ENCODE data around the gene FDX1.

The FDX1 gene

DNA sequence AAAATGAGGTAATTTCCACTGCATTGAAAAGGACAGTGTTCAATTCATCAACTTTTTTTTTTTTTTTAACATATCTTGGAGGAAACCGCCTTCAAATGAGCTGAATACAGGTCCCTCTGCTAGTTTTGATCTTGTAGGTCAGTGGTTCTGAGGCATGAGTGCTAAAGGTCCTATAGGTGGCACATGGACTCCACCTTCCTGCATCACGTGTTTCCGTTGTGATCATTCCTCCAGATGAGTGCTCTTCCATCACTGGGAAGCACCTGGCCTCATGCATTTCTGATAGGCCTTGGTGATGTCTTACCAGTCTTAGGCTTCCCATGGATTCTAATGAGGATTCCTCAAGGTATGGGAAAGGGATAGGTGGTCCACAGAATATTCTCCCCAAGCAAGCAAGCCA lies 37.8 kb downstream of the FDX1 start:
- DNase-seq (ENCODE audit: low read depth in 2 of 2): no peak

DNA sequence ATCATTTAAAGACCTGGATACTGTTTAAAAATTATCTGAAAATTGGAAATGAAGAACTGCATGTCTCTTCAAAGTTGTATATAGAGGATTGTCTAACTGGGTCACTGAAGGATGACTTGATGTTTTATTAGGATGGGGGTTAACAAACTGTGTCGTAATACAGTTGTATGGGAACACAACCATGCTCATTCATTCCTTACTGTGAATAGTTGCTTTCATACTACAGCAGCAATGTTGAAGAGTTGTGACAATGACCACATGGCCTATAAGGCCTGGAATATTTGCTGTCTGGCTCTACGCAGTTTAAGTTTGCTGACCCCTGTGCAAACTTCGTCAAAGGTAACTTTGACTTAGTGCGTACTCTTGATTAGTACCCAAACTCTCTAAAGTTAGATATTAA lies 38.4 kb downstream of the FDX1 start:
- no peak for DNase-seq (ENCODE audit: low read depth in 2 of 2)

DNA sequence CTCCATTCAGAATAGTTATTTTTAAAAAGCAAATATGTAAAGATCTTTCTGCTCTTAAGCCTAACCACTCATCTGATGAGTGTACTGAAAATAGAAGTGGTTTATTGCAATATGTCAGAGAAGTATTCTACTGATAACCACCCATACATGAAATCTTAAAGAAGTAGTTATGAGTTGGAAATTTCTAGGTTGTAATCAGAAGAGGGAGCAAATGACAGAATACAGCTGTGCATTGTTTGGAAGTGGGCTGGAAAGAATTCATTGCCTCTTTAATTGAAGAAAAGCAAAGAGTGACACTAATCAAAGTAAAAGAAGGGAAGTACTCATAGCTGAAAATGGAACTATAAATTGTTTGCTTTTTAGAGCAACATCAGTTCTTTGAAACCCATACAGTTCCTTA lies 39.4 kb downstream of the FDX1 start:
- DNase-seq (ENCODE audit: low read depth in 2 of 2): no peak

DNA sequence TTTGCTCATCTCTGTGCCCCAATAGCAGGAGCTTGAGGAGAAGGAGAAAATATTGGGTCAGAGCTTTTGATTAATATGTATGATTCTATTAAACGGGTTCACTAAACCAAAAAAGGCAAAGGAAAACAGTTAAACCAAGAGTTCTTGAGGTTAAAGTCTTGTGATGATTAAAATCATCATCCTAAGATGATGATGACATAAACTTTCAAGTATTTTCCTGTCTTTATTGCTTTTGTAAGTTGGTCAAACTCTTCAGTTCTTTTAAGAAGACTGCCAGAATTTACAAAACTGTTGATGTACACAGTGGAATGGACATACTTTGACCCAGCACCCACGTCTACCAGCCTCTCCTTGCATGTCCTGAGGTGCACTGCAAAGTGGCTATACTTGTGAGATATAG lies 41.0 kb downstream of the FDX1 start:
- no peak for DNase-seq (ENCODE audit: low read depth in 2 of 2)

DNA sequence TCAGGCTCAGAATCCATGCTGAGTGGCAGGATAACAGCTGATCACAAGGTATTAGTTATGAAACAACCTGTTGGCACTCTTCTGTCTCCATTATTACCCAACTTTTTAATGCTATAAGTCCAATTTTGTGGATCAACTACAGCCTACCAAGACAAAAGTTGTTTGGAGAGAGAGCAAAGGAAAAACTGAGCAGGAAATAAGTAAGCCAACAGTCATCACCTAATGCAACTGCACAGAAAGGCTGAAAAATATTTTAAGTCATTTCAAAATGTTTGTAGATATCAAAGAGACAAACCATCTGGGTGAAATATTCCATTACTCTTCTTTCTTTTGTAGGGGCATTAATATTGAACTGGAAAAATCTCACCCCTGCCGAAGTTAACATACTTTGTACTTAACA lies 41.6 kb downstream of the FDX1 start:
- DNase-seq (ENCODE audit: low read depth in 2 of 2): no peak

DNA sequence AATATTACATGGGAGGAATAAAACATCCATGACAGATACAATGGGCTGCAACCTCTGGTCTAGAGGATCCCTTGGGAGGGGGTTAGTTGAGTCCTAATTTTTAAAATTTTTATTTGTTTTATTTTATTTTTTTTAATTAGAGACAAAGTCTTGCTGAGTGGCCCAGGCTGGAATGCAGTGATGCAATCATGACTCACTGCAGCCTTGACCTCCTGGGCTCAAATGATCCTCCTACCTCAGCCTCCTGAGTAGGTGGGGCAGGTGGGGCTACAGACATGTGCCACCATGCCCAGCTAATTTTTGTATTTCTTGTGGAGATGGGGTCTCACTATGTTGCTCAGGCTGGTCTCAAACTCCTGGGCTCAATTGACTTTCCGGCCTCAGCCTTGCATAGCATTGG lies 43.1 kb downstream of the FDX1 start:
- DNase-seq (ENCODE audit: low read depth in 2 of 2): no peak

DNA sequence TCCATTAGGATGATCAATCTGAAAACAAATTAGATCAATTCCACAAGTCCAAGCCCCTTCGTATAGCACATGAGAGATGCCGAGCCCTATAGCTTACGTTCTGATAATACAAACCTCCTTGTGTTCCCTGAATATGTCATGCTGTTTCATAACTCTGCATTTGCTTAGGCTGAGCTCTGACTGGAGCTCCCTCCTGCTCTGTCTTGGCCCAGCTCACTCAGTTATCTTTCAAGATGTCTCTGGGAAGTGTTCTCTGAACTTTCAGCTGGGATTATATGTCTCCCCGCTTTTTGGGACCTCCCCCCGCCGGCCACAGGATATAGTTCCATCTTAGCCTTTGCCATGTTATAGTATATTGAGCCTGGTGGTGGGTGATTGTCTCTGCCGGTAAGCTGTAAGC lies 44.0 kb downstream of the FDX1 start:
- no peak for DNase-seq (ENCODE audit: low read depth in 2 of 2)

DNA sequence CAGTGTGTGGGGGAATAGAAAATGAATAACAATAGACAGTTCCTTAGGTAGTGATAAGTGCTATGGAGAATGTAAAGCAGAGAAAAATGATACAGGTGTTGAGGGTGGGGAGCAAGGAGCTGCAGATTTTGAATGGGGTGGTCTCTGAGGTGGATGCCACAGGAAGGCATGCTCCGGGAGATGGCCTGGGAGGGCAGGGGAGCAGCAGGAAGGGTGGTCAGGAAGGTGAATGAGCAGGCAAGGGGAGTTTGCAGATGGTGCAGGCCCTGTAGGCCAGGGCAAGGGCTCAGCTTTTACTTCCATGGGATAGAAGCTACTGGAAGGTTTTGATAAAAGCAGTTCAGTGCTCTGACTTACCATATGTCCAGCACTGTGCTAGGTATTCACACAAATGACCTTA lies 44.8 kb downstream of the FDX1 start:
- DNase-seq (ENCODE audit: low read depth in 2 of 2): no peak

DNA sequence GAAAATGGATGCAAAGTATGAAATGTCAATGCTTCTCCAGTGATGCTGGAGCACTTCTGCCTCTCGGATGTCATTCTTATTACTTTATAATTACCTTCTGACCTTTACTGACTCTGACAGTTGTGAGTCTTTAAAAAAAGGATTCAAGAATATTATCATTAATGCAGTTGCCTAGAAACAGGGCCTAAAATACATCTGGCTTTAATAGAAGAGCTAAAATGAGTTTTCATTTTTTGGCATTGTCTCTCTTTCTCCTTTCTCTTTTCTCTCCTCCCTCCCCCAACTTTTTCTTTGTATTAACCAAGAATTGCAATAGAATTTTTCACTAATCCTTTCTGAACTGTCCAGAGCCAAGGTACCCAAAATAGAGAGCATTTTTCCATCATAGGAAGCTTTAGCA lies 45.9 kb downstream of the FDX1 start:
- no peak for DNase-seq (ENCODE audit: low read depth in 2 of 2)

DNA sequence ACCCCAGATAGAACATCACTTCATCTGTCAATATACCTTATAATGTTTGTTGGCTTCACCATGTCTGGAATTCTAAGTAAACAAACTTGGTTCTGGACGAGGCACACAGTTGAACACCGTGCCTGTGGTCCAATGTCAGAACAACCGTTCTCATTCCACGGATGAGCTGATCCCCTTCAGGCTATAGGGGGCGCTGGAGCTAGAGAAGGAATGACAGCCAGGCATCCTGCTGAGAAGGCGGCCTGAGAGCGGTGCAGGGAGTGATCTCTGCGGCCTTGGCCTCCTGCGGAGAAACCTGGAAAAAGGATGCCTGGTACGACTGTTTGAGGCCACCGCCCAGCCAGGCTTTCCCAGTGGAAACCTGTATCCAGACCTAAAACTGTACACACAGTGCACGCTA lies 48.7 kb downstream of the FDX1 start:
- DNase-seq (ENCODE audit: low read depth in 2 of 2): no peak

DNA sequence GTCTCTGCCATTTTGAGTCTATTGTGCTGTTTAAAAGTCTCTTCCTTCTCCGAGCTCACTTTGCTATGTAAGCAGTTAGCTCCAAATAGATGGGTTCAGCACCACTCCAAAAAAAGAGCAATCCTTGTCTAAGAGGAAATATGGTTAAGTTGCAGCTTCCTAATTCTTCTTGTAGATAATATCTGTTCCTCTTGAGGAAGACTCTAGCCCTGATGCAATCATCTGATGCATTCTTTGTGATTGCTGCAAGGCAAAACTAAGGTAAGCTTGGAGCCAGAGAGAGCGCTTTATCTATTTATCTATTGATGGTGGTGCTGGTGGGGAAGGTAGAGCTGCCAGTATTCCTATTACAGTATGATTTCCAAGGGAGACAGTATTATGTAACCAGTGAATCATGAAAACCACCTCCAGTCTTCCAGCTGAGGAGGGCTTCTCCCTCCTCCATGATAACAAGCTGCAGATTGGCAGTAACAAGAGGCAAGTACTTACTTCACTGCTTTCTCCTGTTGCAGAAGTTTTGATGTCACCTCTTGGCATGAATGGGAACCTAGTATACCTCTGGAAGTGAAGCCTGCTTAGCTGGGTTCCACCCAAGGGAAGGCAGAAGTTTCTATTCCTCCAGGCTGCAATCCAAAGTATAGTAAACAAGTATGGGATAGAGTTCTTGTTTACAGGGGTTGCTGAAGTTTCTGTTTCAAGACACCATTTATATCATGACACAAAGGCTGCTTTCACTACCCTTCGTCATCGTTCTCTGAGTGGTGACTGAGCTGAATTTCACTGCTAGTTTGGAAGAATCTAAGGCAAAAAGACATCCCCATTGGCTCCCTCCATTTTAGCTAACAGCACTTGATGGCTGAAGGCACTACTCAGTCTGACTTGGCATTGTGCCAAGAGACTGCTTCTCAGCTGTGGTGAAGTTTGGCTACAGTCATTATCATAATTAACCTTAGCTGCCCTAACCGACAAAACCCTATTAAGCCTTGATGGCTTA lies 49.7 kb downstream of the FDX1 start:
- DNase-seq (ENCODE audit: low read depth in 2 of 2): no peak

DNA sequence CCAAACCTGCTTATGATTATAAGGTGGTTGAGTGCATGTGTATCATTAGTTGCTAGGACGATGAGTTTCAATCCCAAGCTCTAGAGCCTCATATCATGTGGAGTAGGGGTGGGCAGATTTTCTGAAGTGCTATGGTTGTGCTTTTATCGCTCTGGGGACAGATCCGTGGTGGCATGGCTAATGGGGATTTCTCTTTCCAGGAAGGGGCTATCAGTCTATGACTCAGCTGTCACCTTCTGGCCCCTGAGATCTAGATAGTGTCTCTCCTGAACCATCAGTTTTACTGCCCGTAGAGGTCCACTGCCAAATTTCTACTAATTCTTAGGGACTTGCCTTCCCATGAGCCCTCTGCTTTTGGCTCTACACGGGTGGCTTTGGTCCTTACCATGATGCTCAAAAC lies 51.8 kb downstream of the FDX1 start:
- DNase-seq (ENCODE audit: low read depth in 2 of 2): no peak

DNA sequence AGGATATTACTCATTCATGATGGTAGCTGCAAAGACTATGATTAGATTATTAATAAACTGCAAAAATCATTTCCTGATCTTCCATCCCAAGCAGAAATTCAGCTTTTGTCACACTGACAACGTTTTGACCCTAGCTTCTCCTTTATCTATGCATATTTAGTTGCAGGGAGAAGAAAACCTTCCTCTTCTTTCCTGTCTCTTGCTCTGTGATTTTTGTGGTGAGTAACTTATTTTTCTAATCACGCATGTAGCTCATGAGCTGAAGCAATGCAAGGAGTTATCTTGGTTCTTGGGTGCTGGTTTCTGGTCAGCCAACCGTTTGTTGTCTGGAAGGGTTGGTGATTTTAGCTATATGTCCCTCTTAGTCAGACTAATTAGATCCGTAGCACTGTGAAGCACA lies 56.4 kb downstream of the FDX1 start:
- DNase-seq (ENCODE audit: low read depth in 2 of 2): no peak

DNA sequence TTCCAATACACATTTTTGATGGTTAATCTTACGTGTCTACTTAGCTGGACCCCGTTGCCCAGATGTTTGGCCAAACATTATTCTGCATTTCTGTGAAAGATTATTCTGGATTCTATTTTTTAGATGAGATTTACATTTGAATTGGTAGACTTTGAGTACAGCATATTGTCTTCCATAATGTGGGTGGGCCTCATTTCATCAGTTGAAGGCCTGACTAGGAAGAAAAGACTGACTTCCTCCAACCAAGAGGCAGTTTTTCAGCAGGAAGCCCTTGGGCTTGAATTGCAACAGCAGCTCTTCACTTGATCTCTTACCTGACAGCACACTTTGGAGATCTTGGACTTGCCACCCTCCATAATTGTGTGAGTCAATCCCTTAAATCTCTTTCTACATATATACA lies 58.7 kb downstream of the FDX1 start:
- no peak for DNase-seq (ENCODE audit: low read depth in 2 of 2)

DNA sequence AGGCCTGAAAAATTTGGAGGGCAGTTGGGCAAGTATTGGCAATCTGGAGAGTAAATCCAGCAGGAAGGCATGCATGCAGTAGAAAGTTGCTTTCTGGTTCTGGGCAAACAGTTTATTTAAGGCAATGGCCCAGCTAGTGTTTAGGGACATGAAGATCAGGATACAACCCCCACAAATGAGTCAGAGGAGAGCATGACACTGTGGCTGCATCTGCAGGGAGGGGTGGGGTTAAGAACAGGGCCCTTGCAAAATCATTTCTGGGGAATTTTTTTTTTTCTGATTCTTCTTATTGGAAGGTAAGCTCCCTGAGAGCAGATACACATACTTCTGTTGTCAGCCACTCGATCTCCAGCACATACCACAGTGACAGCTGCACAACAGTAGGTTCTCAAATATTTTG lies 61.1 kb downstream of the FDX1 start:
- no peak for DNase-seq (ENCODE audit: low read depth in 2 of 2)

DNA sequence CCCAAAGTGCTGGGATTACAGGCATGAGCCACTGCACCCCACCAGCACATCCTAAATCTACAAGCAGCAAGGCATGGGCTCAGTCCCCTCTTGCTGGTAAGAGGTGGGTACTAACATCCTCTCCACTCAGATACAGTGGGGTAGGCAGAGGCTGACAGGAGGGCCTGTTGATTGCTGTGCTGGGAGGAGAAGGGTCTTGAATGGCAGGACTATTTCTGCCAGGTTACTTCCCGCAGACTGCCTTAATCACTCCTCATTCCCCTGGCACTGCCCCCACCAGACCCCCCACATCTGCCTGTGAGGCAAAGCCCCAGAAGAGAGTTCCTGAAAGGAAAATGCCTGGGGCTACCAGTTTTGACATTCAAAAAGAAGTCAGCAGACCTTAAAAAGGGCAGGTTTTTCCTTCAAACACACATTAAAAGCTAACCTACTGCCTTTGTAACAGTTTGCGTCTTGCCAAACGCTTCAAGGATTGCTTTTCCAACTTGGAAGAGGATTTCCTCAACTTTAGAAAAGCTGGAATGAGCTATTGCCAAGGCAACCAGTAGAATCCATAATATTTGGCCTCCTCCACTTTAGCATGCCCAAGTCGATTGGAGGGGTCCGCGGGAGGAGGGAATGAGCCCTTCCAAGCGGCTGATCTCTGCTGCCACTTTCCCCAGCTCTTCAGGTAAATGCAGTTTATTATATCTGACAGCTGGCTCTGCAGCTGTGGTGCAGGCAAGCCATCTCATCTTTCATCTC lies 62.0 kb downstream of the FDX1 start:
- no peak for DNase-seq (ENCODE audit: low read depth in 2 of 2)

DNA sequence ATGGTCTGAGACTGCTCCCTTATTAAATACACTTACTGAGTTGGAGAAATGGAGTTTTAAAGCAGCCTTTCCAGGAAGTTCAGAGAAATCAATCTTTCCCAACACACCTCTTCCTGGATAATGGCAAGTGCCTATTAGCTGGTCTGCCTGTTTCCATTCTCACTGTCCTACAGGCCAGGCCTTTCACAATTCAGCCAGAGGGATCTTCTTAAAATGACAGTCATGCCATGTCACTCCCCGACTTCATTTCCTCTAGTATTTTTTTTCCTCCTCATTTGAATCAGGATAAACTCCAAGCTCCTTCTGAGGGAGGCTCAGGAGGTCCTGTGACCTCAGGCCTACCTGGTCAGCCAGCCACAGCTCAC lies 62.6 kb downstream of the FDX1 start:
- no peak for DNase-seq (ENCODE audit: low read depth in 2 of 2)

DNA sequence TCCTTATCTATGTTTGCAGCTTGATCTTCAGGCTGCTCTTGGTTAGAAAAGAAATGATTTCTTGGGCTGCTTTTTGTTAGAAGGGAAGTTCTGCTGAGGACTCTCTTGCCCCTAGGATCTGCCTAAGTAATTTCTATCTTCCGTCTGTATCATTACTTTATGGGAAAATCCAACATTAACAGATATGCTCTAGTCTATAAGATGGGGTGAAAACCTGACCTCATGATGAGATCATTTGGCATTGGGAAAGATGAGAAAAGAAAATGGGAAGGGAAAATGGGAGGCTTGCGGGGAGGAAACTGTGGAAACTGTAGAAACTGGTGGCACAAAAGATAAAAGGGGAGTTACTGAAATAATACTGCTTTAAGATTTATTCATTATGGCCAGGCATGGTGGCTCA lies 63.6 kb downstream of the FDX1 start:
- DNase-seq (ENCODE audit: low read depth in 2 of 2): no peak

DNA sequence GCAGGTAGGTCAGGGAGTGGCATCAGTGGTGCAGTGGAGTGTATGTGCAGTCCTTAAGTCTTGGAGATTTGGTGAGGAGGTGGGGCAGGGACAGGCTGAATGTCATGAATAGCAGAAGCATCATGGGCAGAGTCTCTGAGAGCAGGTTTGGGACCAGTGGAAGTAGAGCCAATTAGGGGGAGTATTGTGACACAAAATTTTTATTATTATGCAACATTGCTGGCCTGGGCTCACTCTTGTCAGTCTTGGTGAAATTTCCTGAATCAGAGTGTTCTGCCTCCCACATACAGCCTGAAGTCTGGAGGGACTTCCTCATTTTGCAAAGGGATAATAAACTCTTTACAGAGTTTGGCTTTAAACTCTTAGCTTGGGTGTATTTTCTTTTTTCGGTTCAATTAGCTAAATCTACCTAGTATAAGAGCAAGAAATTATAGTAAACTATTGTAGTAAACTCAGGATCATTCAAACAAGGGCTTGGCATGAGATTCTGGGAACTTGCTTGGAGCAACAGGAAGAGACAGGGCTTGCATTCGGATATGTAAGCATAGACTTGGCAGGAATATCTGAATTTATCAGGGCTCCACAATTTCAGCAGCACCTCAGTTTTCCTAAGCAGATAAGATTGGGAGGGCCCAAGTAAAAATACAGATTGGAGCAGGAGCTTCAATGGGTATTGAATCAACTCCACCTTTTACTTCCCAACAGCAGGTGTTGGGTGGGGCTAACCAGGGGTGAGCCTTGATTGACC lies 67.7 kb downstream of the FDX1 start:
- no peak for DNase-seq (ENCODE audit: low read depth in 2 of 2)

DNA sequence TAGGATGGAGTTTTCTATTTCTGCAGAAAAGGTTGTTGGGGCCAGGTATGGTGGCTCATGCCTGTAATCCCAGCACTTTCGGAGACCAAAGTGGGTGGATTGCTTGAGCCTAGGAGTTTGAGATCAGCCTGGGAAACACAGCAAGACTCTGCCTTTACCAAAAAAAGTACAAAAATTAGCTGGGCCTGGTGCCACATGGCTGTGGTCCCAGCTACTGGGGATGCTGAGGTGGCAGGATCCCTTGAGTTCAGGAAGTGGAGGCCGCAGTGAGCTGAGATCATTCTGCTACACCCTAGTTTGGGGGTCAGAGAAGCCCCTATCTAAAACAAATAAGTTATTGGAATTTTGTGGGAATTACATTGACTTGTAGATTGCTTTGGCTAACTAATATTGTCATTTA lies 71.7 kb downstream of the FDX1 start:
- DNase-seq (ENCODE audit: low read depth in 2 of 2): no peak

DNA sequence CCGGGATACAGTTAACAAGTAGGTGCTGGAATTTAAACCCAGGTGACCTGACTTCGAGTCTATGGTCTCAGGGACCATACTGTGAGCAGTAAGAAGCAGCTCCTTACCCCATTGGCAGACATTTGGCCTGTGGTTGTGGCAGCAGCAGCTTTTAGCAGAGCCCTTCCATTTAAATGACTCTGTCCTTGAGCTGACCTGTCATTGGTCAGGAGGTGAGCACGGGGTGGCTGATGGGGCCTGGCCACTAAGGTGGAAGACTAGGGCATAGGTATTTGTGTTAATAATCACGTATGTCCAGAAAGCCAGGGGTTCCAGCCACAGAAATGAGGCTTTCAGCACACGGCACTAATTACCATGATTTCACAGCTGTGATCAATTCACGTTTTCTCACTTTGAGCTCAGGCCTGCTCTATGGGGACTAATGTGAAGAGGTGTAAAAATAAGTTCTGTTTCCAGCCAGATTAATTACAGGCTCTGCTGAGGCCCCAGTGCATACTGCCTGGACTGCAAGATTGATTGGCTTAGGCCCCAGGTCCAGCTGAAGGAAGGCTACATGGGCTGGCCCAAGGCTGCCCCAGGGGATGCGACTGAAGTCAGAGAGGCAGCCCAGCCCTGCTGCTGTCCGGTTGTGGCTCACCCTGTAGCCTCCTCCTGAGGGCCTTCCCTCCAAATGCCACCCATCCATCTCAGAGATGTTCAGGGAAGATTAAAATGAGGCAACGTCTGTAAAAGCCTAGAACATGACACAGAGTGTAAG lies 76.0 kb downstream of the FDX1 start:
- DNase-seq (ENCODE audit: low read depth in 2 of 2): no peak

DNA sequence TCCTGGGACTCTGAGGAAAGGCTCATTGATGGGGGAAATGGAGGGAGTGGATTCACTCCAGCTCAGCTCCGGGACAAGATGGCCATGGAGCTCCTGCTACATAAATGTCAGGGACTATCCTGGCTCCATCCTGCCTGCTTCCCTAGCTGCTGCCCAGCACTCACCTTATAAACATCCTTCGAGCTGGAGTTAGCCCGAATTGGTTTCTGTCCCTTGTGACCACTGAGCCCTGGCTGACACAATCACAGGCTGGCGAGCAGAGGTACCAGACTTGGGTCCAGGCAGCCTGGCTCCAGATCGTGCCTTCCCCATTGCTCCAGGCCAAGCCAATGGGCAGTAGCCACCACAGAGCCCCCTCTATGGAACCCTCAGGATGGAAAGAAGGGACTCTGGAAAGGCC lies 77.6 kb downstream of the FDX1 start:
- DNase-seq (ENCODE audit: low read depth in 2 of 2): no peak
